GM21737 (cell line): ENCODE measurements around the gene CUX1.
"Not testable (repeated sequence)": the region's sequence is repeated elsewhere in the genome, so short reads cannot be mapped to it uniquely, and the experiment has no call there.

Source experiments
- ATAC-seq: cut with Tn5 transposase; IDR thresholded peaks from one replicate; pipeline ENCODE4 v1.9.1; 2021; ENCODE audit warnings: mild to moderate bottlenecking, moderate library complexity; ENCODE audit not compliant: unreplicated experiment

The CUX1 gene

GRCh38 chr7:101820703-101821102 lies 3.3 kb downstream of the CUX1 start:
- no peak for ATAC-seq

- not testable (repeated sequence) for ATAC-seq
Observed at GRCh38 chr7:101822632-101823031, 5.2 kb downstream of the CUX1 start.

DNA sequence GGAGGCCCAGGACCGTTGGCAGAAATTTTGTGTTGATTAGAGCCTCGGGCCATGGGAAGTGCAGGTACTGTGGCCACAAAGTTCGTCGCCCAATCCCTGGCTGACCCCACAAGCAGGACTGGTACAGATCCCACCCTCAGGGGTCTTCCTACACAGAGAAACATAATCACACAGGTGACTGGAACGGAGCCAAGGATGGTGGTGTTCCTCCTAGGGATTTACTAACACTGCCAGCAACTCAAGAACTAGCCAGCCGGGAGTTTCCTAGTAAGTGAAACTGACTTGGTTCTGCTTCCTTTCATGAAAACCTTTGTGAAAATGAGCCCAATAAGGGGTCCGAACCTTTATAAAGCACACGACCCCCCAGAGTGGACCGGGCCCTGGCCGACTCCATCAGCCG lies 5.7 kb downstream of the CUX1 start:
- ATAC-seq = no peak

- ATAC-seq = no peak
Observed at GRCh38 chr7:101823596-101823995, 6.2 kb downstream of the CUX1 start.

GRCh38 chr7:101824440-101824839 lies 7.0 kb downstream of the CUX1 start:
- ATAC-seq = no peak

GRCh38 chr7:101826081-101826835 lies 8.8 kb downstream of the CUX1 start:
- no peak for ATAC-seq

GRCh38 chr7:101828301-101829020 lies 11.0 kb downstream of the CUX1 start:
- ATAC-seq = no peak

DNA sequence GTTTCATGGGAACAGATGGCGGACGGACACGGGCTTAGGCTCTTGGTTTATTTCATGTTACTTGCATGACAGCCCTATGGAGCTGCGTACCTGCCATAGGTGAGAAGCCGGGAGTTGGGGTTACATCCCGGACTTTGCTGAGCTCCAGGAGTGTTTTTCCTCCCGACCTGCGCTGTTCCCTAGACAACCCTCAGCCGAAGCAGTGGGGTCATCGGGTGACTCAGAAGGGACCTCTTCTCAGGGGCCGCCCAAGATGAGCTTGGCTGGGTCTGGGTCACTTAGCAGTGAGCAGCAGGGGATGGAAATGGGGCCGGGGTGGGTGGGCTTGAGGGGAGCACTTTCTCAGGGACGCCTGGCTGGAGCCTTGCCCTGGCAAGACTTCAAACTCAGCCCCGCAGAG lies 11.9 kb downstream of the CUX1 start:
- ATAC-seq = no peak

GRCh38 chr7:101829821-101830220 lies 12.4 kb downstream of the CUX1 start:
- ATAC-seq = no peak

DNA sequence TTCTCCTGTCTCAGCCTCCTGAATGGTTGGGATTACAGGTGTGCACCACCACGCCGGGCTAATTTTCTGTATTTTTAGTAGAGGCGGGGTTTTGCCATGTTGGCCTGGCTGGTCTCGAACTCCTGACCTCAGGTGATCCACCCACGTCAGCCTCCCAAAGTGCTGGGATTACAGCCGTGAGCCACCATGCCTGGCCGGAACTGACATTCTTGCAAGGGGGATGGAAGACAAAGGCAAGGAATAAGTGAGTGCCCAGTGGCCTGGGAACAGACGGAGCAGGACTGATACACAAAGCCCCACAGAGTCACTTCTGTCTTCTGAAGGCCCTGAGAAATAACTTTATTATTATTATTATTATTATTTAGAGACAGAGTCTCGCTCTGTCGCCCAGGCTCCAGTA lies 14.0 kb downstream of the CUX1 start:
- not testable (repeated sequence) for ATAC-seq

DNA sequence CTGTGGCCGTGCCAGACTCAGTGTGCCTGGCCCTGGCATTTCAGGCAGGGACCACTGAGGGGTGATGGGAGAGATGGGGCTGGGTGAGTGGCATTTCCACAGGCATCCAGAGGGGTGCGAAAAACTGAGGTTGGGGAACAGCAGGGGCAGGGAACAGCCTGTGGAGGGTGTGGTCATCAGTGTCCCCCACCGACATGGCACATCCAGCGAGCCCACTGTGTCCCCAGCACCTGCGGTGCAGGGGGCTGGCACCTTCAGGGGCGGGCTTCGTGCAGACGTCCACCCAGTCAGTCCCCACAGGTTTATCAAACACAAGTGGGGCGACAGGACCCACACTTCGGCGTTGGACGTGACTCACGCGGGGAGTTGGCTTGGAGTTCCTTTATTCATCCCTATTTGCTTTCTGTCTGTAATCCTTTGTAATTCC lies 14.8 kb downstream of the CUX1 start:
- ATAC-seq = no peak

GRCh38 chr7:101832685-101833375 lies 15.4 kb downstream of the CUX1 start:
- no peak for ATAC-seq

DNA sequence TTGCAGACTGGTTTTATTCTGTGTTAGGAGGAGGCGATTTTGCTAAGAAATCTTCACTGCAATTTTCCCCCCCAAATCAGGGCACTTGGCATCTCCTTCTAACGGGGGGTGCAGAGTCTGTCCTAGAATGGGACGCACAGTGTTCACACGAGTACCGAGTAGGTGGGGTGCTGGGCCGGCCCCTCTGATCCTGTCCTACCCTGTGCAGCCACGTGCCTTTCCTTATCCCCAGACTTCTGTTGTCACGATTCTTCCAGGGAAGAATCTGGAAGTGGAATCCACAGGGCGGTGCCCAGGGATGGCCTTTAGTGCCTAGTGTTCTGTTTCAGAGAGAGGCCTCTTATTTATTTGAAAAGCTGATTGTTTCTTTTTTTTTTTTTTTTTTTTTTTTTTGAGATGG lies 16.4 kb downstream of the CUX1 start:
- ATAC-seq = no peak

- no peak for ATAC-seq
Observed at GRCh38 chr7:101835136-101835535, 17.7 kb downstream of the CUX1 start.

- ATAC-seq = not testable (repeated sequence)
Observed at GRCh38 chr7:101837433-101837832, 20.0 kb downstream of the CUX1 start.

GRCh38 chr7:101838837-101839483 lies 21.5 kb downstream of the CUX1 start:
- no peak for ATAC-seq

DNA sequence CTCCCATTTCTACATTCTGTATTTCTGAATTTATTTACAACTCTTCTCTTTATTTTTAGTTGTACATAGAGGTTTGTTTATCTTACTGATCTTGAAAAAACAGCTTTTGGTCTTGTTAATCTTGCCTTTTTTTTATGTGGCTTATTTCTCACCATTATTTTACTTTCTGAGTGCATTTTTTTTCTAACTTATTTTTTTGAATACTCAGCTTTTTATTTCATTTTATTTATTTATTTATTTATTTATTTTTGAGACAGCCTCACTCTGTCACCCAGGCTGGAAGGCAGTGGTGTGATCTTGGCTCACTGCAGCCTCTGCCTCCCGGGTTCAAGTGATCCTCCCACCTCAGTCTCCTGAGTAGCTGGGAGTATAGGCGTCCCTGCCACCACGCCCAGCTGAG lies 23.9 kb downstream of the CUX1 start:
- no peak for ATAC-seq

GRCh38 chr7:101843293-101844271 lies 26.2 kb downstream of the CUX1 start:
- no peak for ATAC-seq

DNA sequence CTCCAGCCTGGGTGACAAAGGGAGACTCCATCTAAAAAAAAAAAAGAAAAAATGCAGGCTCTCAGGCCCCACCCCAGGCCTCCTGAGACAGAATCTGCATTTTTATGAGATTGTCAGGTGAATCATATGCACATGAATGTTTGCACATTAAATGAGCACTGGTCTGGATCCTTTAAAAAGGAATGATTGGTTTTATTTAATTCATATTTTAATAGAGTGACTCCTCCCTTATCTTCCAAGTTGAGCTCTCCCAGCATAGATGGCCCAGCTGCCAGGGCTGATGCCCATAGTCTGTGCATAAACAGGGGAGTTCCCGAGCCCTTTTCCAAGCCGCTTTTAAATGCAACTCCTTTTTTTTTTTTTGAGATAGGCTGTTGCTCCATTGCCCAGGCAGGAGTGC lies 28.5 kb downstream of the CUX1 start:
- no peak for ATAC-seq
